Measurements from ENCODE around the gene ANKS4B. TPM values are rescaled to one million over a fixed set of nuclear protein-coding genes. Genes with fewer than 3 reads are reported as not detected.

ANKS4B gene
- total RNA-seq, 4 donors from 2014 or later, result not detected

GRCh38 chr16:21186326-21186691, 47.2 kb upstream of the ANKS4B start:
- H3K9me3 ChIP-seq, result peaks cover 0 to under 1% (median 0%) of the 10 kb centered on the region in 3 donors
- intact Hi-C loops (cut with DNase I), result no loop called here
- no peak for DNase-seq
- H3K36me3 ChIP-seq, result peaks cover 3 to 30% (median 6%) of the 10 kb centered on the region in 3 donors
- no peak overlapping the region for H3K27ac ChIP-seq
- no peak overlapping the region for H3K4me3 ChIP-seq
- TF ChIP-seq CTCF (IDR thresholded peaks at IDR 0.05) (no peak), POLR2A (IDR thresholded peaks at IDR 0.05) (no peak)
- H3K4me1 ChIP-seq, result peaks cover 4 to 11% (median 8%) of the 10 kb centered on the region in 3 donors
- no peaks in the 10 kb centered on the region for H3K27me3 ChIP-seq
- 65 to 70% methylated on average over 4 of the region's 4 CpGs for WGBS, 2 donors

- TF ChIP-seq CTCF (IDR thresholded peaks at IDR 0.05) (no peak), POLR2A (IDR thresholded peaks at IDR 0.05) (no peak)
- Histone ChIP-seq H3K4me1 (peaks cover 4 to 11% (median 8%) of the 10 kb centered on the region in 3 donors), H3K27me3 (no peaks in the 10 kb centered on the region), H3K27ac (no peak overlapping the region), H3K36me3 (no peaks in the 10 kb centered on the region), H3K4me3 (no peak overlapping the region), H3K9me3 (peaks cover 0 to 5% (median 0%) of the 10 kb centered on the region in 3 donors)
- WGBS, 2 donors, result 75 to 81% methylated on average over 4 to 5 of the region's 5 CpGs
- intact Hi-C loops (cut with DNase I), result no loop called here
- DNase-seq, result no peak
Measured at GRCh38 chr16:21189311-21189710, 44.2 kb upstream of the ANKS4B start.

GRCh38 chr16:21190013-21190412, 43.5 kb upstream of the ANKS4B start:
- no peaks in the 10 kb centered on the region for H3K36me3 ChIP-seq
- intact Hi-C loops (cut with DNase I), result loop anchor here (10.0 kb wide), 1 partner anchor 85 kb away; the partner anchor contains the start of gene CRYM

GRCh38 chr16:21190599-21190998, 42.9 kb upstream of the ANKS4B start:
- peaks cover 0 to 3% (median 0%) of the 10 kb centered on the region in 4 donors for H3K27me3 ChIP-seq
- DNase-seq, result no peak
- intact Hi-C loops (cut with DNase I), result loop anchor here (10.0 kb wide), 1 partner anchor 84 kb away; the partner anchor contains the start of gene CRYM
- H3K4me1 ChIP-seq, result peaks cover 4 to 11% (median 8%) of the 10 kb centered on the region in 3 donors
- H3K4me3 ChIP-seq, result no peak overlapping the region
- no peak overlapping the region for H3K27ac ChIP-seq
- TF ChIP-seq CTCF (IDR thresholded peaks at IDR 0.05), result no peak
- TF ChIP-seq POLR2A (IDR thresholded peaks at IDR 0.05), result no peak
- no peaks in the 10 kb centered on the region for H3K36me3 ChIP-seq
- peaks cover 0 to 5% (median 0%) of the 10 kb centered on the region in 3 donors for H3K9me3 ChIP-seq

More at GRCh38 chr16:21190013-21190412, 43.5 kb upstream of the ANKS4B start:
- Histone ChIP-seq H3K27me3 (no peaks in the 10 kb centered on the region), H3K27ac (no peak overlapping the region), H3K4me3 (no peak overlapping the region), H3K9me3 (peaks cover 0 to 5% (median 0%) of the 10 kb centered on the region in 3 donors), H3K4me1 (peaks cover 4 to 11% (median 8%) of the 10 kb centered on the region in 3 donors)
- TF ChIP-seq CTCF (IDR thresholded peaks at IDR 0.05) (no peak), POLR2A (IDR thresholded peaks at IDR 0.05) (no peak)
- DNase-seq, result no peak
- 92 to 94% methylated on average over 4 of the region's 4 CpGs for WGBS, 2 donors

- Histone ChIP-seq H3K4me3 (no peak overlapping the region), H3K36me3 (no peaks in the 10 kb centered on the region), H3K4me1 (peaks cover 4 to 10% (median 8%) of the 10 kb centered on the region in 3 donors), H3K27me3 (peaks cover 0 to 14% (median 0%) of the 10 kb centered on the region in 4 donors), H3K9me3 (peaks cover 0 to 5% (median 0%) of the 10 kb centered on the region in 3 donors), H3K27ac (no peak overlapping the region)
- no peak for DNase-seq
- intact Hi-C loops (cut with DNase I), result loop anchor here (10.0 kb wide), 1 partner anchor 82 kb away; the partner anchor contains the start of gene CRYM
- 70 to 83% methylated on average over 1 of the region's 1 CpG for WGBS, 2 donors
- TF ChIP-seq CTCF (IDR thresholded peaks at IDR 0.05), result no peak
- TF ChIP-seq POLR2A (IDR thresholded peaks at IDR 0.05), result no peak
Measured at GRCh38 chr16:21192991-21193390, 40.5 kb upstream of the ANKS4B start.

Data from esophagus squamous epithelium (tissue), 5 donors.